ENCODE data around the gene NPTXR.
"Not testable (repeated sequence)": the region's sequence is repeated elsewhere in the genome, so short reads cannot be mapped to it uniquely, and the experiment has no call there.

Gene NPTXR

GRCh38 chr22:38860283-38861169 lies 16.7 kb upstream of the NPTXR start:
- Histone ChIP-seq H3K4me3 (ENCODE audit: low read length) (no peak overlapping the region), H3K4me2 (ENCODE audit: low read length) (no peak overlapping the region), H4K8ac (ENCODE audit: low read depth, low read length) (no peak overlapping the region), H2BK120ac (ENCODE audit: low read depth, low read length) (no peak overlapping the region), H3K27me3 (ENCODE audit: insufficient read depth, low read length, poor library complexity) (no peaks in the 10 kb centered on the region), H3K18ac (ENCODE audit: low read length) (no peak overlapping the region), H3K4me1 (ENCODE audit: control insufficient read depth, low read depth, low read length) (no peaks in the 10 kb centered on the region), H2BK15ac (replicated peaks; ENCODE audit: low read depth) (no peak overlapping the region), H3K79me1 (ENCODE audit: low read length) (no peaks in the 10 kb centered on the region), H3K79me2 (ENCODE audit: control insufficient read depth, insufficient read depth, low read length) (no peaks in the 10 kb centered on the region), H3K23ac (ENCODE audit: low read length) (no peak overlapping the region), H2AK5ac (ENCODE audit: low read length) (no peak overlapping the region), H4K5ac (ENCODE audit: low read length) (no peak overlapping the region), H3K36me3 (ENCODE audit: control insufficient read depth, insufficient read depth, low read length) (peaks cover 2% of the 10 kb centered on the region), H3K9ac (ENCODE audit: low read length) (no peak overlapping the region), H3K56ac (ENCODE audit: low read length) (no peak overlapping the region), H3K27ac (ENCODE audit: low read depth, low read length) (no peak overlapping the region), H3K4ac (ENCODE audit: low read depth, low read length) (no peak overlapping the region), H2BK5ac (ENCODE audit: low read length) (no peak overlapping the region)
- no peak for DNase-seq
- WGBS (ENCODE audit: extremely low coverage, insufficient coverage, low lambda C conversion rate) = no CpG with 5 or more reads among the region's 23 CpGs

- no peak overlapping the region for H4K5ac ChIP-seq (ENCODE audit: low read length)
- H3K9ac ChIP-seq (ENCODE audit: low read length) = no peak overlapping the region
- H3K4ac ChIP-seq (ENCODE audit: low read depth, low read length) = no peak overlapping the region
- no peaks in the 10 kb centered on the region for H3K27me3 ChIP-seq (ENCODE audit: insufficient read depth, low read length, poor library complexity)
- no peaks in the 10 kb centered on the region for H3K79me2 ChIP-seq (ENCODE audit: control insufficient read depth, insufficient read depth, low read length)
- no peak overlapping the region for H2BK15ac ChIP-seq (replicated peaks; ENCODE audit: low read depth)
- no peak overlapping the region for H3K18ac ChIP-seq (ENCODE audit: low read length)
- H2BK120ac ChIP-seq (ENCODE audit: low read depth, low read length) = no peak overlapping the region
- H4K8ac ChIP-seq (ENCODE audit: low read depth, low read length) = no peak overlapping the region
- H3K4me2 ChIP-seq (ENCODE audit: low read length) = no peak overlapping the region
- no peaks in the 10 kb centered on the region for H3K36me3 ChIP-seq (ENCODE audit: control insufficient read depth, insufficient read depth, low read length)
- H3K56ac ChIP-seq (ENCODE audit: low read length) = no peak overlapping the region
- DNase-seq = no peak
- H3K27ac ChIP-seq (ENCODE audit: low read depth, low read length) = no peak overlapping the region
- no peak overlapping the region for H3K4me3 ChIP-seq (ENCODE audit: low read length)
- H3K23ac ChIP-seq (ENCODE audit: low read length) = no peak overlapping the region
- no peak overlapping the region for H2AK5ac ChIP-seq (ENCODE audit: low read length)
- no peaks in the 10 kb centered on the region for H3K4me1 ChIP-seq (ENCODE audit: control insufficient read depth, low read depth, low read length)
- H3K79me1 ChIP-seq (ENCODE audit: low read length) = no peaks in the 10 kb centered on the region
- WGBS (ENCODE audit: extremely low coverage, insufficient coverage, low lambda C conversion rate) = no CpG with 5 or more reads among the region's 14 CpGs
- no peak overlapping the region for H2BK5ac ChIP-seq (ENCODE audit: low read length)
Measured at GRCh38 chr22:38859581-38860282, 15.9 kb upstream of the NPTXR start.

GRCh38 chr22:38858492-38858891 lies 14.7 kb upstream of the NPTXR start:
- H4K8ac ChIP-seq (ENCODE audit: low read depth, low read length) = no peak overlapping the region
- H3K4me3 ChIP-seq (ENCODE audit: low read length) = no peak overlapping the region
- H3K36me3 ChIP-seq (ENCODE audit: control insufficient read depth, insufficient read depth, low read length) = no peaks in the 10 kb centered on the region
- H3K4ac ChIP-seq (ENCODE audit: low read depth, low read length) = no peak overlapping the region
- H2BK5ac ChIP-seq (ENCODE audit: low read length) = no peak overlapping the region
- H2BK15ac ChIP-seq (replicated peaks; ENCODE audit: low read depth) = no peak overlapping the region
- H3K27ac ChIP-seq (ENCODE audit: low read depth, low read length) = no peak overlapping the region
- no peaks in the 10 kb centered on the region for H3K79me1 ChIP-seq (ENCODE audit: low read length)
- no CpG with 5 or more reads among the region's 9 CpGs for WGBS (ENCODE audit: extremely low coverage, insufficient coverage, low lambda C conversion rate)
- no peak overlapping the region for H3K56ac ChIP-seq (ENCODE audit: low read length)
- H3K27me3 ChIP-seq (ENCODE audit: insufficient read depth, low read length, poor library complexity) = no peaks in the 10 kb centered on the region
- H3K79me2 ChIP-seq (ENCODE audit: control insufficient read depth, insufficient read depth, low read length) = no peaks in the 10 kb centered on the region
- no peak overlapping the region for H3K23ac ChIP-seq (ENCODE audit: low read length)
- no peak overlapping the region for H3K9ac ChIP-seq (ENCODE audit: low read length)
- no peak overlapping the region for H2BK120ac ChIP-seq (ENCODE audit: low read depth, low read length)
- no peaks in the 10 kb centered on the region for H3K4me1 ChIP-seq (ENCODE audit: control insufficient read depth, low read depth, low read length)
- H3K18ac ChIP-seq (ENCODE audit: low read length) = no peak overlapping the region
- H2AK5ac ChIP-seq (ENCODE audit: low read length) = no peak overlapping the region
- DNase-seq = no peak
- H3K4me2 ChIP-seq (ENCODE audit: low read length) = no peak overlapping the region
- no peak overlapping the region for H4K5ac ChIP-seq (ENCODE audit: low read length)

GRCh38 chr22:38854476-38854875 lies 10.6 kb upstream of the NPTXR start:
- H2BK5ac ChIP-seq (ENCODE audit: low read length); H3K23ac ChIP-seq (ENCODE audit: low read length); H3K36me3 ChIP-seq (ENCODE audit: control insufficient read depth, insufficient read depth, low read length); DNase-seq; H2BK120ac ChIP-seq (ENCODE audit: low read depth, low read length); H3K4me2 ChIP-seq (ENCODE audit: low read length); H3K79me2 ChIP-seq (ENCODE audit: control insufficient read depth, insufficient read depth, low read length); H3K4me3 ChIP-seq (ENCODE audit: low read length); H3K9ac ChIP-seq (ENCODE audit: low read length); H2BK15ac ChIP-seq (replicated peaks; ENCODE audit: low read depth); H2AK5ac ChIP-seq (ENCODE audit: low read length); H3K79me1 ChIP-seq (ENCODE audit: low read length); H3K4ac ChIP-seq (ENCODE audit: low read depth, low read length); H4K8ac ChIP-seq (ENCODE audit: low read depth, low read length); H4K5ac ChIP-seq (ENCODE audit: low read length); H3K27ac ChIP-seq (ENCODE audit: low read depth, low read length); H3K4me1 ChIP-seq (ENCODE audit: control insufficient read depth, low read depth, low read length); H3K18ac ChIP-seq (ENCODE audit: low read length); H3K56ac ChIP-seq (ENCODE audit: low read length); H3K27me3 ChIP-seq (ENCODE audit: insufficient read depth, low read length, poor library complexity): not testable (repeated sequence)
- WGBS (ENCODE audit: extremely low coverage, insufficient coverage, low lambda C conversion rate) = no CpG with 5 or more reads among the region's 7 CpGs

- not testable (repeated sequence) for H2BK5ac ChIP-seq (ENCODE audit: low read length); H2BK120ac ChIP-seq (ENCODE audit: low read depth, low read length); H4K5ac ChIP-seq (ENCODE audit: low read length); H3K9ac ChIP-seq (ENCODE audit: low read length); H3K36me3 ChIP-seq (ENCODE audit: control insufficient read depth, insufficient read depth, low read length); H3K4ac ChIP-seq (ENCODE audit: low read depth, low read length); H3K23ac ChIP-seq (ENCODE audit: low read length); H3K18ac ChIP-seq (ENCODE audit: low read length); H2BK15ac ChIP-seq (replicated peaks; ENCODE audit: low read depth); H4K8ac ChIP-seq (ENCODE audit: low read depth, low read length); DNase-seq; H3K79me2 ChIP-seq (ENCODE audit: control insufficient read depth, insufficient read depth, low read length); H3K27me3 ChIP-seq (ENCODE audit: insufficient read depth, low read length, poor library complexity); H2AK5ac ChIP-seq (ENCODE audit: low read length); H3K27ac ChIP-seq (ENCODE audit: low read depth, low read length); H3K56ac ChIP-seq (ENCODE audit: low read length); H3K79me1 ChIP-seq (ENCODE audit: low read length); H3K4me2 ChIP-seq (ENCODE audit: low read length); H3K4me1 ChIP-seq (ENCODE audit: control insufficient read depth, low read depth, low read length); H3K4me3 ChIP-seq (ENCODE audit: low read length)
- WGBS (ENCODE audit: extremely low coverage, insufficient coverage, low lambda C conversion rate) = no CpG with 5 or more reads among the region's 5 CpGs
Measured at GRCh38 chr22:38853883-38854282, 10.1 kb upstream of the NPTXR start.
